Fibroblast of lung (primary cell): ENCODE measurements around the gene OSTM1. TPM values are rescaled to one million over a fixed set of nuclear protein-coding genes. Genes with fewer than 3 reads are reported as not detected.

Experiments used
- DNase-seq, 2 donors: peaks; one replicate each; pipeline versions ENCODE4 v3.0.0 to v3.0.0-alpha.2; 2010; ENCODE audit warnings: low read depth in 2 of 2
- H2AFZ ChIP-seq: 2 replicates; pipeline ENCODE4 v1.5.1; 2012; ENCODE audit warnings: low read length, control low read depth, inconsistent platforms
- H3K27ac ChIP-seq: 2 replicates; pipeline ENCODE4 v1.5.1; 2011; ENCODE audit warnings: low read length, control low read depth; ENCODE audit not compliant: insufficient read depth
- H3K27me3 ChIP-seq: 2 replicates; pipeline ENCODE4 v1.5.1; 2011; ENCODE audit warnings: mild to moderate bottlenecking, low read length; ENCODE audit not compliant: control insufficient read depth, insufficient read depth
- H3K36me3 ChIP-seq: 2 replicates; pipeline ENCODE4 v1.5.1; 2011; ENCODE audit warnings: low read length; ENCODE audit not compliant: control insufficient read depth, insufficient read depth
- H3K4me1 ChIP-seq: 2 replicates; pipeline ENCODE4 v1.5.1; 2011; ENCODE audit warnings: low read length; ENCODE audit not compliant: control insufficient read depth, insufficient read depth; ENCODE audit errors: extremely low read depth
- H3K4me2 ChIP-seq: 2 replicates; pipeline ENCODE4 v1.5.1; 2011; ENCODE audit warnings: low read length, control low read depth; ENCODE audit not compliant: insufficient read depth; ENCODE audit errors: extremely low read depth
- H3K4me3 ChIP-seq, 4 experiments: fragments of 200-600 bp in 1 of 4; sonication (generic) in 1 of 4; replicated peaks in 1 of 4; 2 replicates each; pipeline ENCODE4 v1.5.1; 2011 to 2016; ENCODE audit warnings: low read length in 4 of 4, low read depth in 3 of 4, mild to moderate bottlenecking in 3 of 4, control low read depth in 2 of 4, inconsistent platforms in 1 of 4, mixed read lengths in 1 of 4; ENCODE audit not compliant: insufficient read depth in 1 of 4; ENCODE audit errors: control extremely low read depth in 1 of 4
- H3K79me2 ChIP-seq: 2 replicates; pipeline ENCODE4 v1.5.1; 2012; ENCODE audit warnings: mild to moderate bottlenecking, low read length, inconsistent platforms; ENCODE audit not compliant: control insufficient read depth, insufficient read depth
- H3K9ac ChIP-seq: 2 replicates; pipeline ENCODE4 v1.5.1; 2011; ENCODE audit warnings: mild to moderate bottlenecking, low read length, control low read depth; ENCODE audit not compliant: insufficient read depth
- H3K9me3 ChIP-seq: 2 replicates; pipeline ENCODE4 v1.5.1; 2012; ENCODE audit warnings: low read depth, low read length; ENCODE audit not compliant: control insufficient read depth, insufficient read depth
- H4K20me1 ChIP-seq: 2 replicates; pipeline ENCODE4 v1.5.1; 2011; ENCODE audit warnings: low read length; ENCODE audit not compliant: control insufficient read depth, insufficient read depth; ENCODE audit errors: extremely low read depth
- EZH2 ChIP-seq: IDR thresholded peaks from 2 replicates; pipeline ENCODE4 v1.5.1; 2012; ENCODE audit warnings: low read length, control low read depth, mild to moderate bottlenecking; ENCODE audit errors: missing control alignments
- polyA plus RNA-seq, 2 donors: library from polyadenylated mRNA; depleted of rRNA in 1 of 2; stranded (reverse) in 1 of 2; unstranded in 1 of 2; fragments of >200 nt; gene quantifications; 2 replicates each; pipeline ENCODE4 v1.2.1, GENCODE V29; 2011 to 2012; ENCODE audit warnings: missing spikeins in 1 of 2
- total RNA-seq: library from RNA; depleted of rRNA; stranded (reverse); fragments of >200 nt; gene quantifications from 2 replicates; pipeline ENCODE4 v1.2.1, GENCODE V29; 2014
- TF ChIP-seq, protein P1 (sequence below), 2 donors: IDR thresholded peaks in 1 of 2; conservative IDR thresholded peaks in 1 of 2; 1 replicate in 1 of 2; 2 replicates in 1 of 2; pipeline ENCODE4 v1.5.1; 2011 to 2012; ENCODE audit warnings: low read length in 2 of 2, control low read depth in 1 of 2, inconsistent platforms in 1 of 2, low read depth in 1 of 2, mild to moderate bottlenecking in 1 of 2

Gene OSTM1
- total and polyA plus RNA-seq, 2 donors (not counting 1 experiment from before 2014, with no cell fraction given): 31.9 to 37.0 TPM

DNA sequence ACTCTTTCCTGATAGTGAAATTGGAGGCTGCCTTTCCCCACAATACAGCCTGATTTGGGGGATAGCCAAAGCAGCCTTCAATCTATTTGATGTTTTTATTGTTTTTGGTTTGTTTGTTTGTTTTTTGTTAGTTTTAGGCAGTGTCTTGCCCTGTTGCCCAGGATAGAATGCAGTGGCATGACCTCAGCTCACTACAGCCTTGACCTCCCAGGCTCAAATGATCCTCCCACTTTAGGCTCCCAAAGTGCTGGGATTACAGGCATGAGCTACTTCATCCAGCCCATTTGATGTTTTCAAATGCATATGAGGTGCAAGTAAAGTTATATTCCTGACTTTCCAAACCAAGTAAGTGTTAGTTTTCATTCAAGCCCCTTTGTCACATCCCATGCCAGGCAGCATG lies 75.2 kb downstream of the OSTM1 start:
- H3K4me1 ChIP-seq: no peaks in the 10 kb centered on the region
- H3K36me3 ChIP-seq: no peaks in the 10 kb centered on the region
- H3K79me2 ChIP-seq: no peaks in the 10 kb centered on the region
- no peak overlapping the region for H3K4me3 ChIP-seq
- no peak overlapping the region for H2AFZ ChIP-seq
- no peak overlapping the region for H3K27ac ChIP-seq
- no peak overlapping the region for H3K4me2 ChIP-seq
- H3K9me3 ChIP-seq: no peaks in the 10 kb centered on the region
- TF ChIP-seq, protein P1, sequence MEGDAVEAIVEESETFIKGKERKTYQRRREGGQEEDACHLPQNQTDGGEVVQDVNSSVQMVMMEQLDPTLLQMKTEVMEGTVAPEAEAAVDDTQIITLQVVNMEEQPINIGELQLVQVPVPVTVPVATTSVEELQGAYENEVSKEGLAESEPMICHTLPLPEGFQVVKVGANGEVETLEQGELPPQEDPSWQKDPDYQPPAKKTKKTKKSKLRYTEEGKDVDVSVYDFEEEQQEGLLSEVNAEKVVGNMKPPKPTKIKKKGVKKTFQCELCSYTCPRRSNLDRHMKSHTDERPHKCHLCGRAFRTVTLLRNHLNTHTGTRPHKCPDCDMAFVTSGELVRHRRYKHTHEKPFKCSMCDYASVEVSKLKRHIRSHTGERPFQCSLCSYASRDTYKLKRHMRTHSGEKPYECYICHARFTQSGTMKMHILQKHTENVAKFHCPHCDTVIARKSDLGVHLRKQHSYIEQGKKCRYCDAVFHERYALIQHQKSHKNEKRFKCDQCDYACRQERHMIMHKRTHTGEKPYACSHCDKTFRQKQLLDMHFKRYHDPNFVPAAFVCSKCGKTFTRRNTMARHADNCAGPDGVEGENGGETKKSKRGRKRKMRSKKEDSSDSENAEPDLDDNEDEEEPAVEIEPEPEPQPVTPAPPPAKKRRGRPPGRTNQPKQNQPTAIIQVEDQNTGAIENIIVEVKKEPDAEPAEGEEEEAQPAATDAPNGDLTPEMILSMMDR (conservative IDR thresholded peaks at IDR 0.05 in 1 of 2, IDR thresholded peaks at IDR 0.05 in 1 of 2; ENCODE audit: low read depth in 1 of 2, low read length in 2 of 2): no peak
- TF ChIP-seq EZH2: no peak
- peaks cover 3% of the 10 kb centered on the region for H3K27me3 ChIP-seq
- no peaks in the 10 kb centered on the region for H4K20me1 ChIP-seq
- DNase-seq: no peak
- H3K9ac ChIP-seq: no peak overlapping the region

DNA sequence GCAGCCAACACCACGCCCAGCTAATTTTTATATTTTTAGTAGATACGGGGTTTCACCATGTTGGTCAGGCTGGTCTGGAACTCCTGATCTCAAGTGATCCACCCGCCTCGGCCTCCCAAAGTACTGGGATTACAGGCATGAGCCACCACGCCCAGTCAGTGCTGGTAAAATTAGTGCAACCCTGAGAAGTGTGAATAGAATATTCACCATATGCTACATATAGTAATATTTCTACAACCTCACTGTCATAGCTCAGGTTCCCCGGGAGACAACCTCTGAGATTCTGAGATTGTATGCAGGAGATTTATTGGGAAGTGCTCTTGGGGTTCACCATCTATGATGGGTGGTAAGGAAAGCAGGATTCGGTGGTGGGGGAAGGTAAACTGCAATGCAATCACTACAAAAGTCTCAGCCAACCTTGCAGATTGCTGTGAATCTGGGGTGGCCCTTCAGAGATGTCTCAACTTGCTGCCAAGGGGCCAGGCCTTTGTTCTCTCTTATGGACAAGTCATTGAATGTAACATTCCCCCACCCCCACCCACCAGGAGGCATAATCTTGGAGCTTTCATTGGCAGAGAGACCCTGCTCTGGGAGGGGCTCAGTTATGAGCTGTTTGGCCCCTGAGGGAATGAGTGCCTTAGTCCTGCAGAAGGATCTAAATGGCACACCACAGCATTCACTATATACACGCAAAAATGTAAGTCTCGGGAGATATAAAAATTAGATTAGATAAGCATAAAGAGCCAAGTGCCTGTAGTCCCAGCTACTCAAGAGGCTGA lies 82.6 kb downstream of the OSTM1 start:
- H3K79me2 ChIP-seq: no peaks in the 10 kb centered on the region
- H3K27ac ChIP-seq: no peak overlapping the region
- no peaks in the 10 kb centered on the region for H3K4me1 ChIP-seq
- H3K4me3 ChIP-seq: no peak overlapping the region
- no peak overlapping the region for H3K9ac ChIP-seq
- no peak overlapping the region for H3K4me2 ChIP-seq
- no peaks in the 10 kb centered on the region for H4K20me1 ChIP-seq
- no peak for DNase-seq
- no peaks in the 10 kb centered on the region for H3K36me3 ChIP-seq
- no peak overlapping the region for H2AFZ ChIP-seq
- no peaks in the 10 kb centered on the region for H3K27me3 ChIP-seq
- no peaks in the 10 kb centered on the region for H3K9me3 ChIP-seq
- TF ChIP-seq EZH2: no peak
- TF ChIP-seq, protein P1 (conservative IDR thresholded peaks at IDR 0.05 in 1 of 2, IDR thresholded peaks at IDR 0.05 in 1 of 2; ENCODE audit: low read depth in 1 of 2, low read length in 2 of 2): no peak

Other genes with a start within 250 kb of the OSTM1 start
- 25.7 and 34.2 TPM in 2 replicates for gene SEC63, start 116.5 kb downstream of the OSTM1 start, total RNA-seq
- gene SEC63, start 116.5 kb downstream of the OSTM1 start, polyA plus RNA-seq: 51.8 and 82.7 TPM in 2 replicates
- not detected in 2 replicates for gene NR2E1, start 91.3 kb upstream of the OSTM1 start, total RNA-seq
- gene NR2E1, start 91.3 kb upstream of the OSTM1 start, polyA plus RNA-seq: not detected in 2 replicates
- 182 and 209 TPM in 2 replicates for gene SNX3, start 186.3 kb upstream of the OSTM1 start, total RNA-seq
- 355 and 428 TPM in 2 replicates for gene SNX3, start 186.3 kb upstream of the OSTM1 start, polyA plus RNA-seq
- 5.4 and 5.6 TPM in 2 replicates for gene AFG1L, start 220.3 kb upstream of the OSTM1 start, total RNA-seq
- gene AFG1L, start 220.3 kb upstream of the OSTM1 start, polyA plus RNA-seq: 1.7 and 2.4 TPM in 2 replicates